Osteoblast (primary cell): Measurements from ENCODE around the gene NOG. TPM values are rescaled to one million over a fixed set of nuclear protein-coding genes. Genes with fewer than 3 reads are reported as not detected.

ENCODE experiments used
- DNase-seq: peaks from one replicate; pipeline ENCODE4 v3.0.0; 2011; ENCODE audit warnings: low spot score, mixed read lengths; ENCODE audit not compliant: insufficient read length; ENCODE audit errors: missing footprints
- H2AFZ ChIP-seq: 2 replicates; pipeline ENCODE4 v1.6.0; 2011; ENCODE audit warnings: mild to moderate bottlenecking, low read length
- H3K27ac ChIP-seq: 2 replicates; pipeline ENCODE4 v1.5.1; 2011; ENCODE audit warnings: mild to moderate bottlenecking, low read depth, low read length, moderate library complexity
- H3K27me3 ChIP-seq: 2 replicates; pipeline ENCODE4 v1.6.0; 2012; ENCODE audit warnings: mild to moderate bottlenecking, control low read depth, inconsistent platforms, low read length, moderate library complexity; ENCODE audit not compliant: insufficient read depth
- H3K36me3 ChIP-seq: 2 replicates; pipeline ENCODE4 v1.5.1; 2011; ENCODE audit warnings: mild to moderate bottlenecking, low read length, control low read depth, moderate library complexity; ENCODE audit not compliant: insufficient read depth
- H3K4me1 ChIP-seq: 2 replicates; pipeline ENCODE4 v1.5.1; 2011; ENCODE audit warnings: mild to moderate bottlenecking, low read length, control low read depth, moderate library complexity; ENCODE audit not compliant: insufficient read depth
- H3K4me2 ChIP-seq: 2 replicates; pipeline ENCODE4 v1.6.0; 2011; ENCODE audit warnings: mild to moderate bottlenecking, low read length; ENCODE audit not compliant: insufficient read depth
- H3K4me3 ChIP-seq: fragments of 200-600 bp; sonication (generic); 3 replicates; pipeline ENCODE4 v1.5.1; 2012; ENCODE audit warnings: mild to moderate bottlenecking, low read length, inconsistent platforms; ENCODE audit not compliant: insufficient read depth
- H3K79me2 ChIP-seq: 2 replicates; pipeline ENCODE4 v1.6.0; 2012; ENCODE audit warnings: mild to moderate bottlenecking, low read length, control low read depth, inconsistent platforms; ENCODE audit not compliant: insufficient read depth
- H3K9me3 ChIP-seq: 2 replicates; pipeline ENCODE4 v1.5.1; 2011; ENCODE audit warnings: low read depth, low read length, control low read depth
- H4K20me1 ChIP-seq: 2 replicates; pipeline ENCODE4 v1.6.0; 2012; ENCODE audit warnings: mild to moderate bottlenecking, low read length, control low read depth; ENCODE audit not compliant: insufficient read depth
- total RNA-seq: library from RNA; depleted of rRNA; stranded (reverse); fragments of >200 nt; gene quantifications from 2 replicates; pipeline ENCODE4 v1.2.3, GENCODE V29; 2012
- TF ChIP-seq, protein P1 (sequence below): IDR thresholded peaks from 2 replicates; pipeline ENCODE4 v1.5.1; 2011; ENCODE audit warnings: mild to moderate bottlenecking, low read depth, low read length, moderate library complexity; ENCODE audit errors: extremely low read depth

NOG gene
- total RNA-seq, 1 donor: 0.72 TPM

GRCh38 chr17:56599566-56599965 lies 6.1 kb downstream of the NOG start:
- Histone ChIP-seq H3K4me1 (peaks cover 12% of the 10 kb centered on the region), H2AFZ (no peak overlapping the region), H3K27me3 (peaks cover 34% of the 10 kb centered on the region), H3K36me3 (no peaks in the 10 kb centered on the region), H3K4me3 (no peak overlapping the region), H3K4me2 (no peak overlapping the region), H4K20me1 (no peaks in the 10 kb centered on the region), H3K9me3 (no peaks in the 10 kb centered on the region), H3K27ac (no peak overlapping the region), H3K79me2 (no peaks in the 10 kb centered on the region)
- TF ChIP-seq, protein P1, sequence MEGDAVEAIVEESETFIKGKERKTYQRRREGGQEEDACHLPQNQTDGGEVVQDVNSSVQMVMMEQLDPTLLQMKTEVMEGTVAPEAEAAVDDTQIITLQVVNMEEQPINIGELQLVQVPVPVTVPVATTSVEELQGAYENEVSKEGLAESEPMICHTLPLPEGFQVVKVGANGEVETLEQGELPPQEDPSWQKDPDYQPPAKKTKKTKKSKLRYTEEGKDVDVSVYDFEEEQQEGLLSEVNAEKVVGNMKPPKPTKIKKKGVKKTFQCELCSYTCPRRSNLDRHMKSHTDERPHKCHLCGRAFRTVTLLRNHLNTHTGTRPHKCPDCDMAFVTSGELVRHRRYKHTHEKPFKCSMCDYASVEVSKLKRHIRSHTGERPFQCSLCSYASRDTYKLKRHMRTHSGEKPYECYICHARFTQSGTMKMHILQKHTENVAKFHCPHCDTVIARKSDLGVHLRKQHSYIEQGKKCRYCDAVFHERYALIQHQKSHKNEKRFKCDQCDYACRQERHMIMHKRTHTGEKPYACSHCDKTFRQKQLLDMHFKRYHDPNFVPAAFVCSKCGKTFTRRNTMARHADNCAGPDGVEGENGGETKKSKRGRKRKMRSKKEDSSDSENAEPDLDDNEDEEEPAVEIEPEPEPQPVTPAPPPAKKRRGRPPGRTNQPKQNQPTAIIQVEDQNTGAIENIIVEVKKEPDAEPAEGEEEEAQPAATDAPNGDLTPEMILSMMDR: no peak
- DNase-seq: no peak

- peaks cover 28% of the 10 kb centered on the region for H3K27me3 ChIP-seq
- peaks cover 12% of the 10 kb centered on the region for H3K4me1 ChIP-seq
- H3K79me2 ChIP-seq: no peaks in the 10 kb centered on the region
- no peaks in the 10 kb centered on the region for H4K20me1 ChIP-seq
- H3K36me3 ChIP-seq: no peaks in the 10 kb centered on the region
- no peak overlapping the region for H3K27ac ChIP-seq
- DNase-seq: no peak
- no peak overlapping the region for H3K4me2 ChIP-seq
- TF ChIP-seq, protein P1: no peak
- no peaks in the 10 kb centered on the region for H3K9me3 ChIP-seq
- H3K4me3 ChIP-seq: no peak overlapping the region
- H2AFZ ChIP-seq: no peak overlapping the region
Measured at GRCh38 chr17:56600256-56600655, 6.8 kb downstream of the NOG start.

DNA sequence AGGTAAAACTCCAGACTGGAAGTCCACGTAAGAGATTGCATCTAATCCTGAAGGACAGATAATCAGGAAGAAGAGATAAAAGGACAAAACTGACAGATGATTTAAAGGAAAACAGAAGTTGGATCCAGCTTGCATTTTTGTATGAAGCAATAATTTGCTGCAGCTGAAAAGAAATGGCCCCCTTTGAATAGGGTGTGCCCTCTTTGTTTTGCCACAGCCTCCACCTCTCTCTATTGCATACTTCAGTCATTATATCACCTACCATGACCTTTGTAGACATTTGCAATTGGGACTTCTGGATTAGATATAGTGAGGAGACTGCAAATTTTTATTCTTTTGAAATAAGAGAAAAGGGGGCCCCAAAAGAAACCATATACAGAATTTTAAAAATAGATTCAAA lies 8.1 kb downstream of the NOG start:
- H3K4me1 ChIP-seq: peaks cover 8% of the 10 kb centered on the region
- H3K27ac ChIP-seq: no peak overlapping the region
- H3K9me3 ChIP-seq: no peaks in the 10 kb centered on the region
- TF ChIP-seq, protein P1: no peak
- no peak overlapping the region for H2AFZ ChIP-seq
- peaks cover 20% of the 10 kb centered on the region for H3K27me3 ChIP-seq
- H3K4me2 ChIP-seq: no peak overlapping the region
- no peaks in the 10 kb centered on the region for H3K36me3 ChIP-seq
- no peaks in the 10 kb centered on the region for H4K20me1 ChIP-seq
- H3K79me2 ChIP-seq: no peaks in the 10 kb centered on the region
- H3K4me3 ChIP-seq: no peak overlapping the region
- no peak for DNase-seq

DNA sequence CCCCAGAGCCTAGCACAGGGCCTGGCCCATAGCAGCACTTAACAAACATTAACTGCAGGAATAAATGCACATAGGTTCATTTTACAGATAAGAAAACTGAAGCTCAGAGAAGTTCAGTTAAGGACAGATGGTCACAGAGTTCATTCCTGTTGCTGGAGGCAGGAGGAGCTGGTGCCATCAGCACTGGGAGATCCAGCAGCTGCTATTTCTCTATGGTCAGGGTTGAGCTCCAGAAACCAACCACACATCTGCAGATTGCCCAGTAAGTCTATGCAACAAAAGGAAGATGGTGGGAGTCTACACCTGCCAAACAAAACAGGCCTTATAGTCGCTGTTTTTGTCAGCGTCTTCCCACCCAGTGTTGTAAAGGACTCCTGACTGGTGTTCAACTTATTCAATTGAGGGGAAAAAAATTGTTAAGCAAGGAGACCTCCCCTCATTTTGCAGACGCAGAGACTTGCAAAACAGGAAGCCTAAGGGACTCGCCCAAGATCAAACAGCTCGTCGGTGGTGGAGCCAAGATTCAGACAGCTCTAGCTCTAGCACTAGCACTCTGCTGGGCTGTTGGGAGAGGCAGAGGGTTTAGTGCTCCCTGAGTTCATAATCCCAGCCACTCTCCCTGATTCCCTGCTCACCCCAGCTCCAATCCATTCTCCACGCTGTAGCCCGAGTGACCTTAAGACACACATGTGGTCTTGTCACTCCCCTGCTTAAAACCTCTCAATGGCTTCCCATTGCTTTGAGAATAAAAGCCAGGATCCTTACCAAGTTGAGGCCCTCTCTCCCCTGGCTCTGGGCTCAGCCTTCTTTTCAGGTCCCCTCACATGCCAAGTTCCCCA lies 9.0 kb downstream of the NOG start:
- Histone ChIP-seq H3K4me3 (no peak overlapping the region), H2AFZ (no peak overlapping the region), H3K4me1 (peaks cover 4% of the 10 kb centered on the region), H3K36me3 (no peaks in the 10 kb centered on the region), H4K20me1 (no peaks in the 10 kb centered on the region), H3K27me3 (peaks cover 13% of the 10 kb centered on the region), H3K4me2 (no peak overlapping the region), H3K27ac (no peak overlapping the region), H3K9me3 (no peaks in the 10 kb centered on the region), H3K79me2 (no peaks in the 10 kb centered on the region)
- TF ChIP-seq, protein P1: no peak
- no peak for DNase-seq
